NCI-H2107 (cell line): Measurements from ENCODE around the gene NBDY.
"Not testable (repeated sequence)": the region's sequence is repeated elsewhere in the genome, so short reads cannot be mapped to it uniquely, and the experiment has no call there.

Experiments used
- DNase-seq: peaks from one replicate; lab custom pipeline; 2025; lab: John Stamatoyannopoulos, UW

Gene NBDY

GRCh38 chrX:56764153-56764974 is 35.3 kb downstream of the NBDY start:
- no peak for DNase-seq

GRCh38 chrX:56764975-56765791 is 36.1 kb downstream of the NBDY start:
- no peak for DNase-seq

DNA sequence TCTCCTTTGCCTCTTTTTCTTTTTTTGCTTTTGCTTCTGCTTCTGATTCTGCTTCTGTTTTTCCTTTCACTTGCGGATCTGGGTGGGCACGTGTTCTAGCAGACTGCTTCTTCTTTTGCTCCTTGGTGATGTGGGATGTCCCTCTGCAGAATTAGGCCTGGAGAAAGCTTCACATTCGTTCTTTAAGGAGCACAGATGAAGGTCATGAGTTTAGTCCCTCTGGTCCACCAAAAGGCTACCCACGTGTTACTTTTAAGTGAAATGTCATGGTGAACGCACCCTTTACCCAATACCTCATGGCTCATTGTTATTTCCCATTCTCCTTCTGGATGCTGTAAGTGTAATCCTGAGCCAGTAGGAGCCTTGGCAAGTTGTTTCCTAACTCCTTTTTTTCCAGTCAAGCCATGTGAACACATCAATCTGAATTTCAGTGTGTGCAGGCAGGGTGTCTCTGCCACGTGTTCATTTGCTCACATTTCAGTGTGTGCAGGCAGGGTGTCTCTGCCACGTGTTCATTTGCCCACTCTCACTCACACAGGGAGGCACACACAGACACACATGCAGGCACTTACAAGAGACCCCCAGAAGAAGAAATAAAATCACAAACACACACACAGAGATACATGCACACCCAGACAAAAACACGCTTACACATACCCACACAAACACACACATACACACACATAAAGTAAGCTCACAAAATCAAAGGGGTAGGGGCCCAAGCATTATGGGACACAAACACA is 36.9 kb downstream of the NBDY start:
- no peak for DNase-seq

- DNase-seq, result no peak
These were observed 37.7 kb downstream of the NBDY start for GRCh38 chrX:56766554-56767347.

DNA sequence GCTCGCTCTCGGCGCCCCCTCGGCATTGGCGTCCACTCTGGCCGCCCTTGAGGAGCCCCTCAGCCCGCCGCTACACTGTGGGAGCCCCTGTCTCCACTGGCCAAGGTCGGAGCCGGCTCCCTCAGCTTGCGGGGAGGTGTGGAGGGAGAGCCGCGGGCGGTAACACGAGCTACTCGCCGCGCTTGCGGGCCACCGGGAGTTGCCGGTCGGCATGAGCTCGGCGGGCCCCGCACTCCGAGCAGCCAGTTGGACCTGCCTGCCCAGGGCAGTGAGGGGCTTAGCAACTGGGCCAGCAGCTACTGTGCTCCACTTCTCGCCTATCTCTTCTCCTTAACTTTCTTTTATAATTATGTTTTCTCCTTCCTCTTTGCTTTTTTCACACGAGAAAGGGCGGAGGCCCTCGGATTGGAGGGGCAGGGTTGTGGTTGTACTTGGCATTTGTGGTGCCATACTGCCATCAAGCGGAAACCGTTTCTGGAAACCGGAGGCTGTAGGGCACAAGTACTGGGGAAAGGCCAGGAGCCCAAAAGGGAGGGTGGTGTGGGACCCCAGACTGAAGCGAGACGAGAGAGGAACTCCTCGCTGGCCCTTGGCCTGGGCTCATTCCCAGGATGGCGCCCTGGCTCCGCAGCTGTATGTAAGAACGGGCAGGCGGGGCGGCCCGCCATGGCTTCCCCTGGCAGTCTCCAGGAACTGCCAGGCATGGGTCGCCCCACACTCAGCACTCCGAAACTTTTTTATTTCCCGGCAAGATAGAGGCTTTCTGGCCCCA is 38.5 kb downstream of the NBDY start:
- not testable (repeated sequence) for DNase-seq

DNA sequence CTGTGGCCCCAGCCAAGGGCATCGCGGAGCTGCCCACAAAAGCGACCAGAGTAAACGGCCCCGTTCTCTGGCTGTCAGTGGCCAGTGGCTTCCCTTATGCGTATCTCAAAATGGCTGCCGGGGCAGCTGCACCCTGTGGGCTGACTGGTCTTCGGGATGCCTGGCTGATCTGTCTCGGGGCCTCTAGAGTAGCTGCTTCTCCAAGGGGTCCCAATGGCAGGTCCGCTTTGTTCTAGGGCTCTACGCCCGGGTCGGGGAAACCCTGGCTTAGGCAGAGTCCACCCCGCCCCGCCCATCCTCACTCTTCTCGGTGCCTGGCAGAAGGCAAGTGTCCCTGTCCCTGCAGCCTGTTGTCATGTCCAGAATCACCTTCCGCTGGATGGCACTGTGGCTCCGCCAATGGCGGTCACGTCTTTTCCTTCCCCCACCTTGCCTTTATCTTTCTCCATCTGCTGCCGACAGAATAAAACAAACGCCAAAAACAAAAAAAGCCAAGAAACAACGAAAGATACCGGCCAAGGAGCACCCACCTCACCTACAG is 39.1 kb downstream of the NBDY start:
- not testable (repeated sequence) for DNase-seq

GRCh38 chrX:56772675-56773521 is 43.9 kb downstream of the NBDY start:
- DNase-seq, result not testable (repeated sequence)

DNA sequence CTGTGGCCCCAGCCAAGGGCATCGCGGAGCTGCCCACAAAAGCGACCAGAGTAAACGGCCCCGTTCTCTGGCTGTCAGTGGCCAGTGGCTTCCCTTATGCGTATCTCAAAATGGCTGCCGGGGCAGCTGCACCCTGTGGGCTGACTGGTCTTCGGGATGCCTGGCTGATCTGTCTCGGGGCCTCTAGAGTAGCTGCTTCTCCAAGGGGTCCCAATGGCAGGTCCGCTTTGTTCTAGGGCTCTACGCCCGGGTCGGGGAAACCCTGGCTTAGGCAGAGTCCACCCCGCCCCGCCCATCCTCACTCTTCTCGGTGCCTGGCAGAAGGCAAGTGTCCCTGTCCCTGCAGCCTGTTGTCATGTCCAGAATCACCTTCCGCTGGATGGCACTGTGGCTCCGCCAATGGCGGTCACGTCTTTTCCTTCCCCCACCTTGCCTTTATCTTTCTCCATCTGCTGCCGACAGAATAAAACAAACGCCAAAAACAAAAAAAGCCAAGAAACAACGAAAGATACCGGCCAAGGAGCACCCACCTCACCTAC is 44.5 kb downstream of the NBDY start:
- not testable (repeated sequence) for DNase-seq

- not testable (repeated sequence) for DNase-seq
These were observed 49.3 kb downstream of the NBDY start for GRCh38 chrX:56778099-56778923.

DNA sequence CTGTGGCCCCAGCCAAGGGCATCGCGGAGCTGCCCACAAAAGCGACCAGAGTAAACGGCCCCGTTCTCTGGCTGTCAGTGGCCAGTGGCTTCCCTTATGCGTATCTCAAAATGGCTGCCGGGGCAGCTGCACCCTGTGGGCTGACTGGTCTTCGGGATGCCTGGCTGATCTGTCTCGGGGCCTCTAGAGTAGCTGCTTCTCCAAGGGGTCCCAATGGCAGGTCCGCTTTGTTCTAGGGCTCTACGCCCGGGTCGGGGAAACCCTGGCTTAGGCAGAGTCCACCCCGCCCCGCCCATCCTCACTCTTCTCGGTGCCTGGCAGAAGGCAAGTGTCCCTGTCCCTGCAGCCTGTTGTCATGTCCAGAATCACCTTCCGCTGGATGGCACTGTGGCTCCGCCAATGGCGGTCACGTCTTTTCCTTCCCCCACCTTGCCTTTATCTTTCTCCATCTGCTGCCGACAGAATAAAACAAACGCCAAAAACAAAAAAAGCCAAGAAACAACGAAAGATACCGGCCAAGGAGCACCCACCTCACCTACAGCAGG is 50.0 kb downstream of the NBDY start:
- DNase-seq, result not testable (repeated sequence)

- not testable (repeated sequence) for DNase-seq
These were observed 51.9 kb downstream of the NBDY start for GRCh38 chrX:56780681-56781649.

GRCh38 chrX:56782352-56782751 is 53.3 kb downstream of the NBDY start:
- DNase-seq, result no peak

DNA sequence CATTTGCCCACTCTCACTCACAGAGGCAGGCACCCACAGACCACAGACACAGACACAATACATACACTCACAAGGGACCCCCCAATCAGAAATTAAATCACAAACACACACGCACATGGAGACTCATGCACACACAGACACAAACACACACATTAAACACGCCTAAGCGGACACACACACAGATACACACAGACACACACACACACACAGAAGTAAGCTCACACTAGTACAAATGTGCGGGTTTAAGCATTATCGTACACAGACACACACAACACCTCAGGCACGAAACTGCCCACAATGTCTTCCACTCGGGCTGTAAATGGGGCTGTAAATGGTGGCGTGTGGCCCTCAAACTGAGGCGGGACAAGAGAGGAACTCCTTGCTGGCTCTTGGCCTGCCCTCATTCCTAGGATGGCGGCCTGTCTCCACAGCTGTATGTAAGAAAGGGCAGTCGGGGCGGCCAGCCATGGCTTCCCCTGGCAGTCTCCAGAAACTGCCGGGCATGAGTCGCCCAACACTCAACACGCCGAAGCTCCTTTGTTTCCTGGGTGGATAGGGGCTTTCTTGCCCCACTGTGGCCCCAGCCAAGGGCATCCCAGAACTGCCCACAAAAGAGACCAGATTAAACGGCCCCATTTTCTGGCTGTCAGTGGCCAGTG is 53.9 kb downstream of the NBDY start:
- no peak for DNase-seq

DNA sequence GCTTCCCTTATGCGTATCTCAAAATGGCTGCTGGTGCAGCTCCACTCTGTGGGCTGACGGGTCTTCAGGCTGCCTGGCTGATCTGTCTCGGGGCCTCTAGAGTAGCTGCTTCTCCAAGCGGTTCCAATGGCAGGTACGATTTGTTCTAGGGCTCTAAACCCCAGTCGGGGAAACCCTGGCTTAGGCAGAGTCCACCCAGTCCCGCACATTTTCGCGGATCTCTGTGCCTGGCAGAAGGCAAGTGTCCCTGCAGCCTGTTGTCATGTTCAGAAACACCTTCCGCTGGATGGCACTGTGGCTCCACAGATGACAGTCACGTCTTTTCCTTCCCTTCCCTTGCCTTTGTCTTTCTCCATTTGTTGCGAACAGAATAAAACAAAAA is 54.4 kb downstream of the NBDY start:
- no peak for DNase-seq

GRCh38 chrX:56783996-56784620 is 55.1 kb downstream of the NBDY start:
- no peak for DNase-seq

DNA sequence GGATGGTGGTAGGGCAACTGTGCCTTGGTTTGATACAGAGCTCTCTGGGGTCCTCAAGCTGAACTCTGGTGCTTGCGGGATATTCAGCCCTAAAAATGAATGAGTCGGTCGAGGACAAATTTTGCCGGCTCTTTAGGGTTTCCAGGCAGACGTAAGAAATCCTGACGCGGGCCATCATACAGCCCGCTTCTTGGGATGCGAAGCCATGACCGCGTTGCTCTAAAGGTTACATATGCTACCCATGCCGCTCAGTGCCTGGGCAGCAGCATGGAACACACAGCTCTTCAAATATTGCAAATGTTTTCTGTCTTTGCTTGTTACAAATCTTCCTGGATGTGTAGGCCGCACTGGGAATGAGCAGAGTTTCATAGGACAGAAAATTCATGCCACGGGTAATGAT is 55.6 kb downstream of the NBDY start:
- DNase-seq, result no peak
